ENCODE data around the gene LPIN1.

The LPIN1 gene

DNA sequence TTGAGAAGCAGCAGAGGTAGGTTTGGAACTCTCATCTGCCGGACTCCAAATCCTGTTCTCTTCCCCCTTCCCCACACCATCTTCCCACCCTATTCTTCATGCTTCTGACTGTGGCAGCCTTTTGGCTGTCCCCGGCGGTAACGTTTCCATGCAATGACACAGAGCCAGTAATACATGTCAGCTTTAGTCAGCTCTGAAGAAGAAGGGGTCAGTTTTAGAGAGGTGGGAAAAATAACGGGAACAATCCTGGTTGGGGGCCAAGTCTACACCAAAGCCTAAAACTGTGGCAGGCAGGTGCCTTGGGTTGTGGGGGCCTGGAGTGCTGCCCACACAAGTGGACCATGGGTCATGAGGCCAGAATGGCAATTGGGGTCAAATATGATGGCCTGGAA lies 106.8 kb downstream of the LPIN1 start:
- TF ChIP-seq TAF1 (IDR thresholded peaks at IDR 0.05; ENCODE audit: borderline replicate concordance, insufficient read depth, low read length) (no peak), FOXP2 (optimal IDR thresholded peaks at IDR 0.05; ENCODE audit: borderline replicate concordance, extremely low read depth, extremely low read length, insufficient read depth) (no peak), REST (IDR thresholded peaks at IDR 0.05; ENCODE audit: insufficient read depth in 1 of 2, low read depth in 2 of 2, low read length in 2 of 2) (no peak), SIN3A (IDR thresholded peaks at IDR 0.05; ENCODE audit: borderline replicate concordance, insufficient read depth, low read length) (no peak)

DNA sequence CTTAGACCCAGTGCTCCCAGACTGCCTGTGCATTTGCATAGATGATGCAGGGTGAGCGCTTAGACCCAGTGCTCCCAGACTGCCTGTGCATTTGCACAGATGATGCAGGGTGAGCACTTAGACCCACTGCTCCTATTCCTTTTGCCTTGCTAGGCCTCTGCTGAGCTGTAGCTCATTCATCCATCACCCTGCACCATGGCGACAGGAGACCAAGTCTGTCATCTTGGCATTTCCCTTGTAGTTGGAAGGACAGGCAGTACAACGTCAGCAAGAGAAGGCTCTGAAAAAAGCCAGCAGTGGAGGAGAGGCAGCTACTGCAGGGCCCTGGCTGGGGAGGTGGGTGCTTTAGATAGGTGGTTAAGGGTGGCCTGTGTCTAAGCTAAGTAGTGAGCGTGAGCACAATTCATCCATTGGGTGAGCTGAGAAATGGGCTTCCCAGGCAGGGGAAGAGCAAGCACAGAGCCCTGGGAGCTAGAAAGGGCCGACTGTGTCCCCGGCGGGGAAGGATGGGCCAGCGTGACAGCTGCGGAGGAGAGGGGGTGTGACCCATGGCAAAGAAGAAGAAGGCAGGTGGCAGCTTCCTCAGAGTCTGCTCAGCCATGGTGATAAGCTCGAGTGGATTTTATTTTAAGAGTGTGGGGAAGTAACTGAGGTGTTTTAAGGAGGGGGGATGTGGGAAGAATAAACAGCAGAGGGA lies 108.8 kb downstream of the LPIN1 start:
- TF ChIP-seq REST (IDR thresholded peaks at IDR 0.05; ENCODE audit: insufficient read depth in 1 of 2, low read depth in 2 of 2, low read length in 2 of 2) = no peak
- no peak for TF ChIP-seq POLR2AphosphoS5 (IDR thresholded peaks at IDR 0.05; ENCODE audit: low read depth, low read length)
- no peak for TF ChIP-seq SIN3A (IDR thresholded peaks at IDR 0.05; ENCODE audit: borderline replicate concordance, insufficient read depth, low read length)
- TF ChIP-seq FOXP2 (optimal IDR thresholded peaks at IDR 0.05; ENCODE audit: borderline replicate concordance, extremely low read depth, extremely low read length, insufficient read depth) = no peak
- TF ChIP-seq TAF1 (IDR thresholded peaks at IDR 0.05; ENCODE audit: borderline replicate concordance, insufficient read depth, low read length) = no peak

- no peak for TF ChIP-seq TAF1 (IDR thresholded peaks at IDR 0.05; ENCODE audit: borderline replicate concordance, insufficient read depth, low read length)
- no peak for TF ChIP-seq POLR2AphosphoS5 (IDR thresholded peaks at IDR 0.05; ENCODE audit: low read depth, low read length)
- TF ChIP-seq REST (IDR thresholded peaks at IDR 0.05; ENCODE audit: insufficient read depth in 1 of 2, low read depth in 2 of 2, low read length in 2 of 2) = no peak
- no peak for TF ChIP-seq SIN3A (IDR thresholded peaks at IDR 0.05; ENCODE audit: borderline replicate concordance, insufficient read depth, low read length)
- no peak for TF ChIP-seq FOXP2 (optimal IDR thresholded peaks at IDR 0.05; ENCODE audit: borderline replicate concordance, extremely low read depth, extremely low read length, insufficient read depth)
Measured at GRCh38 chr2:11856095-11856494, 109.7 kb downstream of the LPIN1 start.

- no peak for TF ChIP-seq POLR2AphosphoS5 (IDR thresholded peaks at IDR 0.05; ENCODE audit: low read depth, low read length)
- no peak for TF ChIP-seq SIN3A (IDR thresholded peaks at IDR 0.05; ENCODE audit: borderline replicate concordance, insufficient read depth, low read length)
- no peak for TF ChIP-seq FOXP2 (optimal IDR thresholded peaks at IDR 0.05; ENCODE audit: borderline replicate concordance, extremely low read depth, extremely low read length, insufficient read depth)
- TF ChIP-seq TAF1 (IDR thresholded peaks at IDR 0.05; ENCODE audit: borderline replicate concordance, insufficient read depth, low read length) = no peak
- no peak for TF ChIP-seq REST (IDR thresholded peaks at IDR 0.05; ENCODE audit: insufficient read depth in 1 of 2, low read depth in 2 of 2, low read length in 2 of 2)
Measured at GRCh38 chr2:11858883-11859282, 112.5 kb downstream of the LPIN1 start.
